Left lung (tissue), 10 donors: ENCODE results near the gene NF2. TPM values are rescaled to one million over a fixed set of nuclear protein-coding genes. Genes with fewer than 3 reads are reported as not detected.

ENCODE experiments used
- ATAC-seq: fragments of 200-7000 bp; cut with Tn5 transposase; one replicate; pipeline ENCODE4 v1.9.1; 2020; ENCODE audit warnings: moderate library complexity
- DNase-seq, 4 donors: peaks; one replicate each; pipeline ENCODE4 v3.0.0-alpha.2; 2013 to 2020
- H3K27ac ChIP-seq, 2 donors: fragments of 200-600 bp; sonication (generic) in 1 of 2; one replicate each; pipeline versions ENCODE4 v1.5.0 to v1.8.0; 2020 to 2021
- H3K27me3 ChIP-seq, 2 donors: fragments of 200-600 bp; sonication (generic) in 1 of 2; one replicate each; pipeline versions ENCODE4 v1.5.0 to v1.8.0; 2020 to 2021
- H3K36me3 ChIP-seq, 2 donors: fragments of 200-600 bp; sonication (generic) in 1 of 2; one replicate each; pipeline versions ENCODE4 v1.5.0 to v1.8.0; 2020 to 2021
- H3K4me1 ChIP-seq, 2 donors: fragments of 200-600 bp; one replicate each; pipeline ENCODE4 v1.8.0; 2021
- H3K4me3 ChIP-seq, 2 donors: fragments of 200-600 bp; sonication (generic) in 1 of 2; one replicate each; pipeline versions ENCODE4 v1.5.0 to v1.8.0; 2020 to 2021; ENCODE audit warnings: mild to moderate bottlenecking in 1 of 2
- H3K9me3 ChIP-seq, 2 donors: fragments of 200-600 bp; sonication (generic) in 1 of 2; one replicate each; pipeline versions ENCODE4 v1.5.0 to v1.8.0; 2020 to 2021
- CTCF ChIP-seq, 2 donors: fragments of 200-600 bp; sonication (generic) in 1 of 2; IDR thresholded peaks; one replicate each; pipeline versions ENCODE4 v1.5.0 to v1.8.0; 2021; ENCODE audit warnings: antibody characterized with exemption in 2 of 2
- intact Hi-C, 2 donors: fragments of 100-400 bp; cut with DNase I; formaldehyde crosslinking; loops; one replicate each; pipeline versions ENCODE4 v1.11.2 to v1.14.2; 2022
- polyA plus RNA-seq, 6 donors: library from polyadenylated mRNA; unstranded; fragments of 120-200 nt; gene quantifications; one replicate each; pipeline ENCODE4 v1.2.1, GENCODE V29; 2013; ENCODE audit not compliant: insufficient read length in 6 of 6
- total RNA-seq, 2 donors: library from RNA; stranded (reverse); fragmentation: NEBNext Ultra II Directional; extraction: Animal tissue kit (Norgen Biotek cat#: 25700); gene quantifications; one replicate each; pipeline ENCODE4 v1.2.1, GENCODE V29; 2021
- donor health status: DM: no; HTN: yes; CAD: no.
- donor health status: DM: no; HTN: no; CAD: no.

Gene NF2
- total and polyA plus RNA-seq, 8 donors = 20.1 to 65.3 (median 23.4) TPM

- no peak overlapping the region for H3K27ac ChIP-seq
- H3K4me3 ChIP-seq = no peak overlapping the region
- H3K9me3 ChIP-seq = no peaks in the 10 kb centered on the region
- TF ChIP-seq CTCF (IDR thresholded peaks at IDR 0.05) = no peak
- peaks cover 7 to 33% of the 10 kb centered on the region in 2 donors for H3K4me1 ChIP-seq
- no peaks in the 10 kb centered on the region for H3K36me3 ChIP-seq
- ATAC-seq (peak; percentile 36), DNase-seq (peak in 2 of 4 donors; percentile 54 to 80)
- intact Hi-C loops = no loop called here
- peaks cover 0 to 66% of the 10 kb centered on the region in 2 donors for H3K27me3 ChIP-seq
These were observed 101.3 kb downstream of the NF2 start for GRCh38 chr22:29704528-29705285.

GRCh38 chr22:29705651-29706050 is 102.2 kb downstream of the NF2 start:
- Histone ChIP-seq H3K9me3 (no peaks in the 10 kb centered on the region), H3K27me3 (peaks cover 0 to 72% of the 10 kb centered on the region in 2 donors), H3K4me3 (no peak overlapping the region), H3K27ac (no peak overlapping the region), H3K36me3 (no peaks in the 10 kb centered on the region), H3K4me1 (peaks cover 7 to 30% of the 10 kb centered on the region in 2 donors)
- intact Hi-C loops = no loop called here
- DNase-seq (no peak), ATAC-seq (no peak)
- no peak for TF ChIP-seq CTCF (IDR thresholded peaks at IDR 0.05)

GRCh38 chr22:29706486-29706885 is 103.1 kb downstream of the NF2 start:
- intact Hi-C loops = no loop called here
- DNase-seq (no peak), ATAC-seq (no peak)
- no peak for TF ChIP-seq CTCF (IDR thresholded peaks at IDR 0.05)
- H3K4me3 ChIP-seq = no peak overlapping the region
- H3K4me1 ChIP-seq = peaks cover 0 to 22% of the 10 kb centered on the region in 2 donors
- no peak overlapping the region for H3K27ac ChIP-seq
- H3K9me3 ChIP-seq = no peaks in the 10 kb centered on the region
- peaks cover 0 to 72% of the 10 kb centered on the region in 2 donors for H3K27me3 ChIP-seq
- no peaks in the 10 kb centered on the region for H3K36me3 ChIP-seq

GRCh38 chr22:29707010-29707409 is 103.6 kb downstream of the NF2 start:
- peaks cover 0 to 74% of the 10 kb centered on the region in 2 donors for H3K27me3 ChIP-seq
- TF ChIP-seq CTCF (IDR thresholded peaks at IDR 0.05) = no peak
- intact Hi-C loops = no loop called here
- no peaks in the 10 kb centered on the region for H3K9me3 ChIP-seq
- H3K4me1 ChIP-seq = peaks cover 0 to 17% of the 10 kb centered on the region in 2 donors
- no peak for DNase-seq
- H3K4me3 ChIP-seq = no peak overlapping the region
- H3K27ac ChIP-seq = no peak overlapping the region
- no peak for ATAC-seq
- H3K36me3 ChIP-seq = no peaks in the 10 kb centered on the region

- DNase-seq (no peak), ATAC-seq (no peak)
- Histone ChIP-seq H3K9me3 (no peaks in the 10 kb centered on the region), H3K27ac (no peak overlapping the region), H3K4me1 (peaks cover 0 to 12% of the 10 kb centered on the region in 2 donors), H3K36me3 (no peaks in the 10 kb centered on the region), H3K4me3 (no peak overlapping the region), H3K27me3 (peaks cover 0 to 74% of the 10 kb centered on the region in 2 donors)
- intact Hi-C loops = no loop called here
- TF ChIP-seq CTCF (IDR thresholded peaks at IDR 0.05) = no peak
These were observed 104.0 kb downstream of the NF2 start for GRCh38 chr22:29707471-29707870.
